GM10248 (cell line): ENCODE measurements around the gene IFNA10.
A peak's percentile ranks its signal among the peaks of the same experiment; 100 is the strongest.
"Not testable (repeated sequence)": the region's sequence is repeated elsewhere in the genome, so short reads cannot be mapped to it uniquely, and the experiment has no call there.

ENCODE experiments used
- CTCF ChIA-PET: fragments of 300-600 bp; sonication (Branson Sonifier 250); formaldehyde crosslinking; extraction: SDS; loops from one replicate; lab custom pipeline; 2021; ENCODE audit warnings: antibody characterized with exemption; lab: Yijun Ruan, JAX
- POLR2A ChIA-PET: fragments of 350-650 bp; sonication (Branson Sonifier 250); formaldehyde crosslinking; extraction: SDS; loops from one replicate; lab custom pipeline; 2020; ENCODE audit warnings: antibody characterized with exemption; lab: Yijun Ruan, JAX
- DNase-seq: peaks from one replicate; pipeline ENCODE4 v3.0.0; 2012; ENCODE audit errors: extremely low spot score
- CTCF ChIP-seq: IDR thresholded peaks from 2 replicates; pipeline ENCODE4 v1.5.1; 2012; ENCODE audit warnings: mild to moderate bottlenecking, low read depth; ENCODE audit errors: extremely low read depth, missing control alignments, control extremely low read depth

Gene IFNA10

GRCh38 chr9:21182810-21183736, 23.9 kb downstream of the IFNA10 start:
- CTCF ChIA-PET, result interaction anchor here (0.7 to 5.6 kb wide), 28 partner anchors 8 to 828 kb away, joined by 3 to 31 read pairs (median 4); partner anchors contain the start of gene IFNW1
- peak; percentile 18 for DNase-seq
- peak; percentile 53 for TF ChIP-seq CTCF
- POLR2A ChIA-PET, result not testable (repeated sequence)

GRCh38 chr9:21174671-21175070, 32.3 kb downstream of the IFNA10 start:
- ChIA-PET CTCF (interaction anchor here (0.8 to 1.4 kb wide), 5 partner anchors 8 to 281 kb away, joined by 3 to 4 read pairs (median 3); no protein-coding TSS in a partner anchor), POLR2A (no interaction called here)

GRCh38 chr9:21172156-21172555, 34.8 kb downstream of the IFNA10 start:
- POLR2A ChIA-PET, result no interaction called here
- CTCF ChIA-PET, result no interaction called here
- DNase-seq, result no peak
- TF ChIP-seq CTCF, result no peak

More at GRCh38 chr9:21174671-21175070, 32.3 kb downstream of the IFNA10 start:
- no peak for DNase-seq
- no peak for TF ChIP-seq CTCF

GRCh38 chr9:21171351-21171750, 35.6 kb downstream of the IFNA10 start:
- ChIA-PET CTCF (no interaction called here), POLR2A (no interaction called here)
- no peak for TF ChIP-seq CTCF
- DNase-seq, result no peak

- CTCF ChIA-PET, result interaction anchor here (1.3 to 2.2 kb wide), 2 partner anchors 17 to 28 kb away, joined by 5 to 6 read pairs; no protein-coding TSS in a partner anchor
- POLR2A ChIA-PET, DNase-seq: not testable (repeated sequence)
These were observed 40.4 kb downstream of the IFNA10 start, which contains the start of gene IFNA21 for GRCh38 chr9:21166560-21166959. IFNA21 (minus strand) TSS chr9:21166660; CDS start chr9:21166612, 48 bp downstream.

- ChIA-PET CTCF (no interaction called here), POLR2A (no interaction called here)
- no peak for TF ChIP-seq CTCF
- no peak for DNase-seq
These were observed 41.4 kb downstream of the IFNA10 start for GRCh38 chr9:21165516-21165915.

- DNase-seq, result peak; percentile 24
- ChIA-PET POLR2A (no interaction called here), CTCF (interaction anchor here (0.9 kb wide), 1 partner anchor 14 kb away, joined by 3 read pairs; no protein-coding TSS in a partner anchor)
- TF ChIP-seq CTCF, result no peak
These were observed 46.8 kb downstream of the IFNA10 start for GRCh38 chr9:21160178-21160577.
